Endothelial cell (in vitro differentiated cells): ENCODE measurements around the gene HDAC4. TPM values are rescaled to one million over a fixed set of nuclear protein-coding genes. Genes with fewer than 3 reads are reported as not detected.

Experiments used
- DNase-seq: peaks from one replicate; pipeline ENCODE4 v3.0.0; 2021; ENCODE audit warnings: low spot score
- H3K27ac Mint-ChIP-seq: one replicate; pipeline ENCODE4 v1.8.0; 2021; ENCODE audit warnings: mixed read lengths, inconsistent platforms; ENCODE audit not compliant: unreplicated experiment
- H3K27me3 Mint-ChIP-seq: one replicate; pipeline ENCODE4 v1.8.0; 2021; ENCODE audit warnings: mild to moderate bottlenecking, moderate library complexity, mixed read lengths, inconsistent platforms; ENCODE audit not compliant: unreplicated experiment
- H3K36me3 Mint-ChIP-seq: one replicate; pipeline ENCODE4 v1.8.0; 2021; ENCODE audit warnings: mild to moderate bottlenecking, low read depth, mixed read lengths, inconsistent platforms; ENCODE audit not compliant: unreplicated experiment
- H3K4me1 Mint-ChIP-seq: one replicate; pipeline ENCODE4 v1.8.0; 2021; ENCODE audit warnings: mild to moderate bottlenecking, mixed read lengths, inconsistent platforms; ENCODE audit not compliant: unreplicated experiment
- H3K4me3 Mint-ChIP-seq: one replicate; pipeline ENCODE4 v1.8.0; 2021; ENCODE audit warnings: mild to moderate bottlenecking, mixed read lengths, inconsistent platforms; ENCODE audit not compliant: unreplicated experiment
- H3K9me3 Mint-ChIP-seq: one replicate; pipeline ENCODE4 v1.8.0; 2021; ENCODE audit warnings: mixed read lengths, inconsistent platforms; ENCODE audit not compliant: unreplicated experiment
- CTCF ChIP-seq: fragments of 200-600 bp; sonication (generic); IDR thresholded peaks from one replicate; pipeline ENCODE4 v1.5.0; 2021; ENCODE audit warnings: antibody characterized with exemption; ENCODE audit not compliant: unreplicated experiment
- total RNA-seq: library from RNA; stranded (reverse); fragmentation: NEBNext Ultra II Directional; extraction: Animal tissue kit (Norgen Biotek cat#: 25700); gene quantifications from one replicate; pipeline ENCODE4 v1.2.1, GENCODE V29; 2021; ENCODE audit not compliant: unreplicated experiment

The HDAC4 gene
- total RNA-seq, 1 donor from 2014 or later, result 26.0 TPM

- Mint-ChIP-seq H3K27ac (no peak overlapping the region), H3K4me1 (peaks cover 37% of the 10 kb centered on the region), H3K4me3 (no peak overlapping the region), H3K27me3 (peaks cover 9% of the 10 kb centered on the region), H3K36me3 (no peaks in the 10 kb centered on the region), H3K9me3 (no peaks in the 10 kb centered on the region)
- DNase-seq, result no peak
- TF ChIP-seq CTCF, result no peak
Observed at GRCh38 chr2:239266434-239266766, 134.4 kb downstream of the HDAC4 start.

DNA sequence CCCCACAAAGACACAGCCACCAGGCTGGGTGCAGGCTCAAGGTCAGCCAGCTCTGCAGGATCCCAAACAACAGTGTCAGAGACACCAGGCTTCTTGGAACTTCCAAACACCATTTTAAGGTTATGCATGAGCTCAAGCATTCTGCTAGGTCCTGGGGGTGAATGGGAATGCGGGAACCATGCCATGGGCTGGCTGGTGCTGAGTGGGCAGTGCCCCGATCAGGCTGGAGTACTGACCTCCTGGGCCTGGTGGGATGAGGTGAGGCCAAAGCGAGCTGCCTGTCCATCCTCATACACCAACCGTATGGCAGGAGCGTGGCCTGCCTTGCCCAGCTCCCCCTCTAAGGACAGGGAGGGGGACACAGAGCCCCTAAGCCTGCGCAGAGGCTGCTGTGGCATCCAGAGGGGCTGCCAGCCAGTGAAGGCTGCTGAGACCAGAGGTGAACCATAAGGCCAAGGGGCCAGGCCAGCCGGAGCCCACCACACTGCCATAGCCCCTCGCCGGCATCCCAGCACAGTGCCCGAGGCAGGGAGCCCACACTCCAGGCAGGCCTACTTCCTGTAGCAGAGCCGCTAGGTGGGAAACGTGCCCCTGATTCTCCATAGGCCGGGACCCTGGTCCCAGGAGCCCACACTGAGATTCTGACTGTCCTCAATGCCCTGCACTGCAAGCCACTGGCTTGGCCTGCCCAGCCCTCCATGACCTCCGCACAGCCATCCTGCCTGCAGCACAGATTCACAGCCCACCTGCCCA is 135.0 kb downstream of the HDAC4 start:
- Mint-ChIP-seq H3K9me3 (no peaks in the 10 kb centered on the region), H3K27ac (no peak overlapping the region), H3K4me1 (peaks cover 37% of the 10 kb centered on the region)

GRCh38 chr2:239264838-239265651 is 135.8 kb downstream of the HDAC4 start:
- no peak overlapping the region for H3K27ac Mint-ChIP-seq
- DNase-seq, result no peak
- H3K27me3 Mint-ChIP-seq, result peaks cover 12% of the 10 kb centered on the region
- H3K9me3 Mint-ChIP-seq, result no peaks in the 10 kb centered on the region
- no peak for TF ChIP-seq CTCF
- H3K4me1 Mint-ChIP-seq, result peaks cover 31% of the 10 kb centered on the region
- H3K36me3 Mint-ChIP-seq, result no peaks in the 10 kb centered on the region
- H3K4me3 Mint-ChIP-seq, result no peak overlapping the region

More for the DNA sequence above, 135.0 kb downstream of the HDAC4 start:
- Mint-ChIP-seq H3K36me3 (no peaks in the 10 kb centered on the region), H3K4me3 (no peak overlapping the region), H3K27me3 (peaks cover 11% of the 10 kb centered on the region)
- DNase-seq, result no peak
- TF ChIP-seq CTCF, result no peak

- H3K27ac Mint-ChIP-seq, result no peak overlapping the region
- H3K4me3 Mint-ChIP-seq, result no peak overlapping the region
- H3K27me3 Mint-ChIP-seq, result peaks cover 16% of the 10 kb centered on the region
- H3K4me1 Mint-ChIP-seq, result peaks cover 32% of the 10 kb centered on the region
- H3K36me3 Mint-ChIP-seq, result no peaks in the 10 kb centered on the region
- no peak for TF ChIP-seq CTCF
- H3K9me3 Mint-ChIP-seq, result no peaks in the 10 kb centered on the region
- DNase-seq, result no peak
Observed at GRCh38 chr2:239264492-239264837, 136.4 kb downstream of the HDAC4 start.
